Activated CD4-positive, alpha-beta T cell treated with anti-CD3 and anti-CD28 coated beads, Interleukin-2, amount 50 U/mL, for 4 hours (primary cell): ENCODE measurements around the gene NR1H2.
A peak's percentile ranks its signal among the peaks of the same experiment; 100 is the strongest.
"Not testable (repeated sequence)": the region's sequence is repeated elsewhere in the genome, so short reads cannot be mapped to it uniquely, and the experiment has no call there.

Experiments used
- DNase-seq, 2 experiments: peaks; one replicate each; pipeline ENCODE4 v3.0.0-alpha.2; 2020

NR1H2 gene

DNA sequence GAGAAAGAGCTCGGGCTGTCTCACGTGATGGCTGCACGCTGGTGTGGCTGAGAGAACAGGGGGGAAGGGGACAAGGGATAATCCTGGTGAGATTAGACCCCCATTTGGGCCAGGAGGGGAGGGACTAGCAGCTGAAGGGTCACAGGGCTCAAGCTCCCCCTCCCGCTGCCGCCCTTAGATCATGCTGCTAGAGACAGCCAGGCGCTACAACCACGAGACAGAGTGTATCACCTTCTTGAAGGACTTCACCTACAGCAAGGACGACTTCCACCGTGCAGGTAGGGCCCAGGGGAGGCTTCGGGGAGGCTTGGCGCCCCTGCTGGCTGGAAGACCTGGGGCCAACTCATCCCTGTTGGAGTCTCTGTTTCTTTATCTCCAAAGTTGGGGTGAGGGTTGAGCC, 3.3 kb downstream of the NR1H2 start:
- DNase-seq, result no peak

DNA sequence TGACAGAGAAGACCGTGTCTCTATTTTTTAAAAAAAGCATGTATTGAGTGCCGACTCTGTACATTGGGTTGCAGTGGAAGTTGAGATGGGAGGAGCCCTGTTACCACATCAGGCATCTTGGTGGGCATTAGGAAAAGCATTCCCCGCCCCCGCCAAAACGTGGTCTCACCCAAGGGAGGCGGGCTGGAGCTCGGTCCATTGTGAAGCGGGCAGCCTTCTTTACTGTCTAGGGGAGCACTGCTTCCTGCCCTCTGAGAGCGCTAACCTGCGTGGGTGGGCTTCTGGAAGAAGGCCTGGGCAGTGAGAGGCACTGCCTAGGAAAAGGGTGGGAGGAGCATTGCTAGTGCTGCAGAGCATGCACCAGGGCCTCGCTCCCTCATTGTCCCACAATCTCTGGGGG, 3.9 kb downstream of the NR1H2 start:
- DNase-seq, result no peak

DNA sequence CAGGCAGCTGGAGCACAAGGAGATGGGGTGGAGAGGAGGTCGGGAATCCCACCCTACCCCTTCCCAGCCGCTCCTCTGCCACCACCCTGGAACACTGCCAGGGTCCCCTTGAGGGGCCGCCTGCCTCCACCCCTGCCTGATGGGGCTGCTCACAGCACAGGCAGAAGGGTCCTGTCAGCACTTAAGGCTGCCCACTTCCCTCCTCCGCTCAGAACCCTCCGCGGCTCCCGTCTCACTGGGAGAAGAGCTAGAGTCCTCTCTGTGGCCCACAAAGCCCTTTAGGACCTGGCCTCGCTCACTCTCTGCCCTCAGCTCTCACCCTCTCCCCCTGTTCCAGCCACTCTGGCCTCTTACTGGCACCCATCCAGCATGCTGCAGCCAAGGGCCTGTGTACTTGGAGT, 4.5 kb downstream of the NR1H2 start:
- DNase-seq, result no peak

DNA sequence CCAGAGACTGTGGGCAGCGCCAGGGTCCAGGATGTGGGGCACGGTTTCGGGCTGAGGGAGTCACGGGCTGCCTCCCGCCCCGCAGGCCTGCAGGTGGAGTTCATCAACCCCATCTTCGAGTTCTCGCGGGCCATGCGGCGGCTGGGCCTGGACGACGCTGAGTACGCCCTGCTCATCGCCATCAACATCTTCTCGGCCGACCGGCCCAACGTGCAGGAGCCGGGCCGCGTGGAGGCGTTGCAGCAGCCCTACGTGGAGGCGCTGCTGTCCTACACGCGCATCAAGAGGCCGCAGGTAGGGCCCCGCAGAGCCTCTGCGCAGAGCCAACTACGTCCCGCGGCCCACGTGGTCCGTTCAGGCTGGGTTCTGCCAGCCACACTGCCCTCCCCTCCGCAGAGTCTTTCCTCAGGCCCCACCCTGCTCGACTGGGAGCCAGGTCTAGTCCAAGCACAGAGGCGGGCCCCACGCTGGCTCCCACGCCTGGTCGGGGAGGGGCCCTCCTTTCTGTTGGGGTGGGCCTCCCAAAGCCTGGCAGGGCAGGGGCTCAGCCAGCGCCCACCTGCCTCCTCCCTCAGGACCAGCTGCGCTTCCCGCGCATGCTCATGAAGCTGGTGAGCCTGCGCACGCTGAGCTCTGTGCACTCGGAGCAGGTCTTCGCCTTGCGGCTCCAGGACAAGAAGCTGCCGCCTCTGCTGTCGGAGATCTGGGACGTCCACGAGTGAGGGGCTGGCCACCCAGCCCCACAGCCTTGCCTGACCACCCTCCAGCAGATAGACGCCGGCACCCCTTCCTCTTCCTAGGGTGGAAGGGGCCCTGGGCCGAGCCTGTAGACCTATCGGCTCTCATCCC, 5.8 kb downstream of the NR1H2 start:
- DNase-seq, result no peak

DNA sequence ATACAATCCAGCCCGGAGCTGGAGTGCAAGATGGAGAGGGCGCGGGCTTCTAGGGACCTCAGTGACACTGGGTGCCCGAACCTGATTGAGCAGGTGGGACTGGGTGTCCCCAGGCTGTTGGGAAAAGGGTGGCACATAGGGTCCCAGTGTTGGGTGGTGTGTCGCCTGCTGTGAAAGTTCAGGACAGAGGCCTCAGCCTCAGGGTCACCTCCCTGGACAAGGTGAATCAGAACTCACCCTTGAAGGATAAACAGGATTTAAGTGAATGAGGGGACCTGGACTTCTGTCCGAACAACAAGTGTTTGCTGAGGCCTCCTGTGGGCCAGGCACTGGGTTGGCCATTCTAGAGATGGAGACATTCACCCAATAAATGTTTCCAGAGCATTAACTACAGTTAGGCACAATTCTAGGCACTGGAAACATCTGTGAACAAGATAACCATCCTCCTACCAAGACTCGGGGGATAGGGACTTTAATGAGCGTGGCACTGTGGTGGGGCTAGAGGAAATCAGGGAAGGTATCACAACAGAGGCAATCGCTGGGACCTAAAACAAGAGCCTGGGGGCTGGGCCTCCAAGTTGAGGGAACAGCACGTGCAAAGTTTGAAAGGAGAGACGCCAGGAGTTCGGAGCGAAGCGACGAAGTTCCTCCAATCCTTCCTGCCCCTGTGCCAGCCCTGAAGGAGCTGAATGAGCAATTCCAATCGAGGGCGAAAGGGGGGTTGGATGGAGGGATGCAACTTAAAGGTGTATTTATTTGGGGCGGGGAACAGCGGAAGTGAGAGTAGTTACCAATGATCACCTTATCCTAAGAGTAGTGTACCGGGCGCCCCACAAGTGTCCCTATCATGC, 7.0 kb downstream of the NR1H2 start:
- no peak for DNase-seq

DNA sequence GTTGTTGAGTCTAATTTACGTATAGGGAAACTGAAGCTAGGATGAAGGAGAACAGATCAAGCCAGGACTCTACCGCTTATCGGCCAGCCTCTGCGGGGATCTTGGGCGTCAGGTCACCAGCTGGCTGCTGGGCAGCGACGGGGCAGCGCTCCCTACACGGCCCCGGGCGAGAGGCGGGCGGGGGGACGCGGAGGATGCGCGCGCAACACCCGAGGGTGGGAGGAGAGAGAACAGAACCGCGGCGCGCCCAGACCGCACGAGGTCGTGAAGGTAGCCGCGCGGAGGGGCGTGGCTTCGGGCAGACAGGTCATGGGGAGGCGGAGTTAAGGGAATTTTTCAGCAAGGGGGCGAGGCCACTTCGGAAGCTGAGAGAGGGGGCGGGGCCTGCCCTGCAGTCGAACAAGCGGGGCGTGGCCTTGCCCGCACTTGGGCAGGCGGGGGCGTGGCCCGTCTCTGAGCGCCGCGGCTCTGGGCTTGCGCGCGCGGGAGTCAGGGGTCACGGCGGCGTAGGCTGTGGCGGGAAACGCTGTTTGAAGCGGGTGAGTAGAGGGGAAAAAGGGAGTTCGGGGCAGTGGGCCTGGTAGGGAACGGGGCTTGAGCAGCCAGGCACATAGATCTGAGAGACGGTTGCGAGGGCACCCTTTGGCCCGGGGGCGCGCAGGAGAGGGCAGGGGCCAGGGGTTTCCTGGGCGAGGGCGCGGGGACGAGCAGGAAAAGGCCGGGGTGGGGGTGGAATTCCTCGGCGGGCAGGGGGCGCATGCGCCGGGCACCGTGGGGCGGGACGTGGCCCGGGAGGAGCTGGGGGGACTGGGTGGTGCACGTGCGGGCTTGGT, 7.8 kb downstream of the NR1H2 start, which contains the start of gene POLD1:
Gene POLD1 (plus strand): TSS at position 496 of the 833 bp plus-strand sequence. CDS start 14,505 bp downstream, outside the sequence.
- peak; percentile 98 for DNase-seq

DNA sequence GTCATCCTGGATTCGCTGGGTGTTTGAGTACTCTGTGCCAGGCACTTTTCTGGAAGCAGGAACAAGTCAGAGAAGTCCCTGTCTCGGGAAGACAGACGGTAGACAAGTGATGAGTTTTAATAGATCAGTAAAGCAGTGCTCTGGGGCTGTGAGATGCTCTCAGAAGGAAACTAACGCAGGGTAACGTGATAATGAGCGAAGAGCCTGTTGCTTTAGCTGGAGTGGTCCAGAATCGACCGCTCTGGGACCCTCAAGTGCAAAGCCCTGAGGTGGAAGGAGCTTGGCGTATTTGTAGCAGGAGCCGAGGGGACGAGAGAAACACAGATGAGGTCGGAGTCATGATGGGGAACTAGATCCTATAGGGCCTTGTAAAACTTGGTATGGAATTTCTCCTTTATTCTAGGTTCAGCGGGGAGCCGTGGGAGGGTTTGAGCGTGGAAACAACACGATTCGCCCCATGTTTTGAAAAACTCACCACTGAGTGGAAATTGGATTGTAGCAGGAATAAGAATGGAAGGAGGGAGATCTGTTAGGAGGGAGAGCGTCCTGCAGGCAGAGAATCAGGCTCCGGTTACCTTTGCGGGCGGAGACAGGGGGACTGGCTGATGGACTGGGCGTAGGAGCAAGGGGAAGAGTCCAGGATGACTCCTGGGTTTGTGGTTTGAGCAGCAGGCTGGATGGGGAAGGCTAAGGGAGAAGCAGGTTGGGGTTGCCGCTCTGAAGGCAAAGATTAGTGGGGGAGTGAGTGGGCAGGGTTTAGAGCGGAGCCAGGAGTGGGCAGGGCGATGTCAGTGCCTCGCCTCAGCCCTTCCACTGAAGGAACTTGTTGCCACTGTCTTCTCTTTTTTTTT, 8.7 kb downstream of the NR1H2 start:
- no peak for DNase-seq

DNA sequence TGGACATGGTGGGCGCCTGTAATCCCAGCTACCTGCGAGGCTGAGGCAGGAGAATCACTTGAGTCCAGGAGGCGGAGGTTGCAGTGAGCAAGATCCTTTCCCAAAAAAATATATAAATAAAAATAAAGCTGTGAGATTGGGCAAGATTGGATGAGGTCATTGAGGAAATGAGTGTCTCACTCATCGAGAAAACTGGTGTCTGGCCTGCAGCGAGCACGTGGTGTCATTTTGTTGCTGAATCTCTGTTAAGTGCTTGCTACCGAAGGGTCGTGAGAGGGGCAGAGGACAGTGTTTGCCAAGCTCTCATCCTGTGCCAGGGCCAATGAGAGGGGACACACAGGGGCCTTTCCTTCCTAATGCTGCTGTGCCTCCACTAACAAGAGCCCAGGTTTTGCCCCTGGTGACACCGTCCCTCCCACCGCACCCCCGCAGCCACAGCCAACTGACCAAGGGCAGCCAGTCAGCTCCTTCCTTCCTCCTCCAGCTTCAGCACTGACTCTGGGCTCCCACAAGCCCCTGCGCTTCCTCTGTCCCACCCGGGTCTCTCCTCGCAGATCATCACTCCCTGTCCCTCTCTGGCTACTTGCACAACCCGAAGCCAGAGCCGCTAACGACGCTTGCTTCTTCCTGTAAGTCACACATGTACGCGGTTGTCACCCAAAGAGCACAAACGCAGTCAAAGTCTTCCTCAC, 11.1 kb downstream of the NR1H2 start:
- no peak for DNase-seq

DNA sequence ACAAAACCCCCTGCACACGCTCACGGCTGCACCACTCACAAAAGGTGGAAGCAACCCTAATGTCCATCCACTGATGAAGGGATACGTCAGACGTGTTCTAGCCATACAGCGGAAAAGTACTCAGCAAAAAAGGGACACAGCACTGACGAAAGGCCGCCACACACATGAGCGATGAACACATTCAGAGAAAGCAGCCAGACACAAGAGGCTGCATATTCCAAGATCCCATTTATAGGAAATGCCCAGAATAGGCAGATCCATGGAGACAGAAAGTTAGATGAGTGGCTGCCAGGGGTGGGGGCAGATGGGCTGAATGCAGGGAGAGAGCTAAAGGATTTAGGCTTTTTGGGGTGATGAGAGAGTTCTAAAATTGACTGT, 11.6 kb downstream of the NR1H2 start:
- no peak for DNase-seq

DNA sequence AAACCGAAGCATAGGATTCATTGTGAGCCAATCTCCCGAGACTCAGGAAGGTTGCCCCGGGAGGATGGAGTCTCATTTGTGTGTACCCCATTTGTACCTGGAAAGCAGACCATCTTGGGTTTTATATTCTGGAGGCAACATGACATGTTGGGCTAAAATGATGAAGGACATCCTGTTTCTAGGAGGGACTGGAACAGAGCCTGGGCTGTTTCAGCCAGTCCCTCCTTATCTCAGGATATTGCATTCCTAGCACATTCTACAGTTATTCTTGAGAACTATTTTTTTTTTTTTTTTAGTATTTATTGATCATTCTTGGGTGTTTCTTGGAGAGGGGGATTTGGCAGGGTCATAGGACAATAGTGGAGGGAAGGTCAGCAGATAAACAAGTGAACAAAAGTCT, 14.0 kb downstream of the NR1H2 start:
- DNase-seq, result not testable (repeated sequence)

DNA sequence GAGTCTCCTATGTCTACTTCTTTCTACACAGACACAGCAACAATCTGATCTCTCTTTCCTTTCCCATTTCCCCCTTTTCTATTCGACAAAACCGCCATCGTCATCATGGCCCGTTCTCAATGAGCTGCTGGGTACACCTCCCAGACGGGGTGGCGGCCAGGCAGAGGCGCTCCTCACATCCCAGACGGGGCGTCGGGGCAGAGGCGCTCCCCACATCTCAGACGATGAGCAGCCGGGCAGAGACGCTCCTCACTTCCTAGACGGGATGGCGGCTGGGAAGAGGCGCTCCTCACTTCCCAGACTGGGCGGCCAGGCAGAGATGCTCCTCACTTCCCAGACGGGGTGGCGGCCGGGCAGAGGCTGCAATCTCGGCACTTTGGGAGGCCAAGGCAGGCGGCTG, 14.7 kb downstream of the NR1H2 start:
- not testable (repeated sequence) for DNase-seq

DNA sequence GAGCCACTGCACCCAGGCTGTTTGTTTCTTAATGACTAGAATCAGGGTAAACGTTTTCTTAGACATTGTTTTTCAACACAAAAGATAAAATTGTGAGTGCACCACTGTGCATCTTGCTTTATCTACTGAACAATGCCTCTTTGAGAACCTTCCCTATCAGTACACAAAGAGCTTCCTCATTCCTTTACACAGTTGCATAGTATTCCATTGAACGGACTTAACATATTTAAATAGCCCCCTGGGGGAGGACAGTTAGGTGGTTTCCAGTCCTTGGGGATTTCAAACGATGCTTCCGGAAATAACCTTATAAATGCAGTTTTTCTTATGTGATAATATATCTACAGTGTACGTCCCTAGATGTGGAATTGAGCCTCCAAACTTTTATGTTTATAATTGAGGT, 16.5 kb downstream of the NR1H2 start:
- no peak for DNase-seq

DNA sequence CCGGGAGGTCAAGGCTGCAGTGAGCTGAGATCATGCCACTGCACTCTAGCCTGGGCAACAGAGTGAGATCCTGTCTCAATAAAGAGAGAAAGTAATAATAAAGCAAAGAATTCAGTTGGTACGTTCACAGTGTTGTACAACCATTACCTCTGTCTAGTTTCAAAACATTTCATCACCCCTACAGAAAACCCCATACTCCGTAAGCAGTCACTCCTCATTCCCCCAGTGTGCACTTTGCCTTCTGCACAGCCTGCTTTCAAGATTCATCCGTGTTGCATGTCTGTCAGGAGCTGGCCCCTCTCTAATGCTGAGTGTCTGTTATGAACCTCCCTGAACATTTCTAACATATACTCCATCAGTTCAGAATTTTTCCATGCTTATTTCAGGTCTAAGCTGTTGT, 17.3 kb downstream of the NR1H2 start:
- DNase-seq, result no peak

DNA sequence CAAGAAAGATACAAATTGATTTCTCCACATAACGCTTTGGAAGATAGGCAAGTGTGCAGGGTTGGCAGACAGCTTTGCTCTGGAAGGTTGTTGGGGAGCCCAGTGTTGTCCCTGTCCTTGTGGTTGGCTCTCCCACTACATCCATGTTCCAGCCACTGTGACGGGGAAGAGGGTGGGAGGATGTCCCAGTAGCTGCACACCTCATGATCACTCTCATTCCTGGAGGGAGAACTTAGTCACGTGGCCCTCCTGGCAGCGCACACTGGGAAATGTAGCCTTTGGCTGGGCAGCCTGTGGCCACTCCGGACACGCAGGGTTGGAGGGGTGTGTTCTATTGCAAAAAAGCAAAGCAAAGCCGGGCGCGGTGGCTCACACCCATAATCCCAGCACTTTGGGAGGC, 17.8 kb downstream of the NR1H2 start:
- no peak for DNase-seq

DNA sequence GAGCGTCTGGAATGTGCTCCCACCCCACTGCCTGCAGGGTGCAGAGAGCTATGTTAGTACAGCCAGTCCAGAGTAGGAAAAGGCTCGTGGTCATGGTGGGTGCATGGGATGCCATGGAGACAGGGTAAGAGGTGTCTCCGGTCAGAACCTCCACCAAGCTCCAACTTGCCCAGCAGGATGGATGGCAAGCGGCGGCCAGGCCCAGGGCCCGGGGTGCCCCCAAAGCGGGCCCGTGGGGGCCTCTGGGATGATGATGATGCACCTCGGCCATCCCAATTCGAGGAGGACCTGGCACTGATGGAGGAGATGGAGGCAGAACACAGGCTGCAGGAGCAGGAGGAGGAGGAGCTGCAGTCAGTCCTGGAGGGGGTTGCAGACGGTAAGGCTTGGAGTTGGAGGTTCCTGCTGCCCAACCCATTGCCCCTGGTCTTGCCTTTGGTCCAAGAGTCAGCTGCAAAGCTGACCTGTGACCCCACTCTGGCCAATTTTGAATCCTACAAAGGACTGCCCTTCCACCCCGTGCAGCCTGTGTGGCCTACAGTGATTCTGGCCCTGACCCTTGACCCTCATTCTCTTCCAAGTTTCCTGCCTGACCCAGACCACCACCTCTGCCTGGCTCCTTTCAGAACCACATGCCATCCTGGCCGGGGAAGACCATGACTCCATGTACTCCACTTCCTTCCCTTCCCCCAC, 22.6 kb downstream of the NR1H2 start:
- DNase-seq, result no peak

DNA sequence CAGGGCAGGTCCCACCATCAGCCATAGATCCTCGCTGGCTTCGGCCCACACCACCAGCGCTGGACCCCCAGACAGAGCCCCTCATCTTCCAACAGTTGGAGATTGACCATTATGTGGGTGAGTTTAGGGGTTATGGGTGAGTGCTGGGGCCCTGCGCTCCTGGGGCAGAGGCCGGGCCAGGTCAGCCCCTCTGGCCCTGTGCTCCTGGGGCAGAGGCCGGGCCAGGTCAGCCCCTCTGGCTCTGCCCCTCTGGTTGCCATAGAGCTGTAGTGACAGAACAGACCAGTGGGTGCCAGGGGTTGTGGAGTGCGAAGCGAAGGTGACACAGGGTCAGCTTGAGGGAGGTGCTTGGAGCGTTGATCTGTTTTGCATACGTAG, 23.1 kb downstream of the NR1H2 start:
- DNase-seq, result no peak

DNA sequence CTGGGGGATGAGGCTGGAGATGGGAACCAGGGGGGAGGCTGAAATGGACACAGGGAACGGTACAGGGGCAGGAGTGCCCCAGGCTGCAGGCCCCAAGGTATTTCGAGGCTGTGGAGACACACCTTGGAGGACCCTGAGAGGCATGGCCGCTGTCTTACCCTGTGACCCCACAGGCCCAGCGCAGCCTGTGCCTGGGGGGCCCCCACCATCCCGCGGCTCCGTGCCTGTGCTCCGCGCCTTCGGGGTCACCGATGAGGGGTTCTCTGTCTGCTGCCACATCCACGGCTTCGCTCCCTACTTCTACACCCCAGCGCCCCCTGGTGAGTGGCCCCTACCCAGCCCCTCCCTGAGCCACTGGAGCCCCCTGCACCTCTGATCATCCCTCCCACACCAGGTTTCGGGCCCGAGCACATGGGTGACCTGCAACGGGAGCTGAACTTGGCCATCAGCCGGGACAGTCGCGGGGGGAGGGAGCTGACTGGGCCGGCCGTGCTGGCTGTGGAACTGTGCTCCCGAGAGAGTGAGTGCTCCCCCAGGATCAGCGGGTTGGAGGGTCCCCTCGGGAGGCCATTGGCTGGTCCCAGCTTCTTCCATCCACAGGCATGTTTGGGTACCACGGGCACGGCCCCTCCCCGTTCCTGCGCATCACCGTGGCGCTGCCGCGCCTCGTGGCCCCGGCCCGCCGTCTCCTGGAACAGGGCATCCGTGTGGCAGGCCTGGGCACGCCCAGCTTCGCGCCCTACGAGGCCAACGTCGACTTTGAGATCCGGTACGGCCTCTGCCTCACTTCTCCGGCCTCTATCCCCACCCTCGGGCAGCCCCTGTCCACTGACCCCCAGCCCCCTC, 25.6 kb downstream of the NR1H2 start:
- no peak for DNase-seq

DNA sequence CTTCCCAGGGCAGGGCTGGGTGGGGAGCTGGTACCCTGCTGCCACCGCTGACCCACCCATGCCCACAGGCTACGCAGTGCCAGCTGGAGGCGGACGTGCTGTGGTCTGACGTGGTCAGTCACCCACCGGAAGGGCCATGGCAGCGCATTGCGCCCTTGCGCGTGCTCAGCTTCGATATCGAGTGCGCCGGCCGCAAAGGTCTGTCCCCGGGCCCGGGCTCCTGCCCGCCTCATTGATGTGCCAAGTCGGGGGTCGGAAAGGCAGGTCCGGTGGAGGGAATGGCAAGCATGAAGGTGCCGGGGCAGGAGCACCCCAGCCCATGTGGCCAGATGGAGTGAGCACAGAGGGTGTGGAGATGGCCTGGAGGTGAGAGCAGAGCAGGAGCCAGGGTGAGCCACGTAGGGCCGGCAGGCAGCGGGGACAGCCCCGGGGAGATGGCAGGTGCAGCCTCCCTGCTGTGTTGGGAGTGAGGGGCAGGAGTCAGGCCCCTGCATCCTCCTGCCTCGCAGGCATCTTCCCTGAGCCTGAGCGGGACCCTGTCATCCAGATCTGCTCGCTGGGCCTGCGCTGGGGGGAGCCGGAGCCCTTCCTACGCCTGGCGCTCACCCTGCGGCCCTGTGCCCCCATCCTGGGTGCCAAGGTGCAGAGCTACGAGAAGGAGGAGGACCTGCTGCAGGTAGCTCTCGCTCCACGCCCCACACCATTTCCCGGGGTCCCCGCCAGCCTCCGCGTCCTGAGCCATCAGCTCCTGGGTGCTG, 26.5 kb downstream of the NR1H2 start:
- no peak for DNase-seq

DNA sequence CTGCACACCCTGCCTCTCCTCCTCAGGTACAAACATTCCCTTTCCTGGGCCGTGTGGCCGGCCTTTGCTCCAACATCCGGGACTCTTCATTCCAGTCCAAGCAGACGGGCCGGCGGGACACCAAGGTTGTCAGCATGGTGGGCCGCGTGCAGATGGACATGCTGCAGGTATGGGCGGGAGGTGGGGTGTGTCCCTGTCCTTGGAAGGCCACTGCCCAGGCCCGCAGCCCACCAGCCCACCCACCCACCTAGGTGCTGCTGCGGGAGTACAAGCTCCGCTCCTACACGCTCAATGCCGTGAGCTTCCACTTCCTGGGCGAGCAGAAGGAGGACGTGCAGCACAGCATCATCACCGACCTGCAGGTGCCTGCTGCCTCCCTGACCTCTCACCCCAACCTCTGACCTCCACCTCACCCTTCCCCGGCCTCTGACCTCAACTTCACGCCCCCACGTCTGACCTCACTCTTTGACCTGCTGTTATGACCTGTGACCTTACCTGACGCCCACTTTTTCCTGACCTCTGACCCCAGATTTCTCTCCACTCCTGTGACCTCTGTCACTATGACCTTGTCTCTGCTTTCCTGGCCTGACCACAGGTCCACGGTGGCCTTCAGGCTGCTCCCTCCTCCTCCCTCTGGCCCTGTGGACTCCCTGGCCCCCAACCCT, 30.0 kb downstream of the NR1H2 start:
- no peak for DNase-seq
